Ovary (tissue), 9 donors: ENCODE measurements around the gene TENM4. TPM values are rescaled to one million over a fixed set of nuclear protein-coding genes. Genes with fewer than 3 reads are reported as not detected.

Experiments used
- DNase-seq, 5 donors: peaks; one replicate each; pipeline ENCODE4 v3.0.0-alpha.2; 2019 to 2020
- H3K27ac ChIP-seq, 2 donors: fragments of 200-600 bp; one replicate each; pipeline versions ENCODE4 v1.5.1 to v1.8.0; 2019 to 2022
- H3K27me3 ChIP-seq: fragments of 200-600 bp; one replicate; pipeline ENCODE4 v1.8.0; 2022
- H3K36me3 ChIP-seq: fragments of 200-600 bp; sonication (generic); one replicate; pipeline ENCODE4 v1.5.1; 2019
- H3K4me1 ChIP-seq: one replicate; pipeline ENCODE4 v1.8.1; 2013; ENCODE audit warnings: mild to moderate bottlenecking, moderate library complexity; ENCODE audit not compliant: insufficient read depth
- H3K4me3 ChIP-seq: fragments of 200-600 bp; sonication (generic); one replicate; pipeline ENCODE4 v1.5.1; 2017
- H3K9me3 ChIP-seq, 2 donors: fragments of 200-600 bp in 1 of 2; sonication (generic) in 1 of 2; one replicate each; pipeline versions ENCODE4 v1.5.1 to v1.8.1; 2013 to 2019; ENCODE audit warnings: mild to moderate bottlenecking in 1 of 2, moderate library complexity in 1 of 2
- CTCF ChIP-seq, 3 donors: fragments of 450-650 bp in 2 of 3; fragments of 200-600 bp in 1 of 3; IDR thresholded peaks; one replicate each; pipeline versions ENCODE4 v1.5.1 to v1.8.0; 2016 to 2022; ENCODE audit warnings: antibody characterized with exemption in 3 of 3, mild to moderate bottlenecking in 1 of 3
- EP300 ChIP-seq: sonication (generic); formaldehyde crosslinking; IDR thresholded peaks from one replicate; pipeline ENCODE4 v1.6.1; 2017; ENCODE audit warnings: antibody characterized with exemption
- POLR2A ChIP-seq: fragments of 450-650 bp; IDR thresholded peaks from one replicate; pipeline ENCODE4 v1.6.1; 2017; ENCODE audit warnings: antibody characterized with exemption, mild to moderate bottlenecking, moderate library complexity
- WGBS, 3 donors: extraction: QIAGEN DNeasy Blood & Tissue Kit in 1 of 3; methylation state at CpG; one replicate each; pipeline versions ENCODE4 v1.1.5 to v1.1.7; 2013 to 2017; 5-methylcytosine and 5-hydroxymethylcytosine counted together
- intact Hi-C, 4 donors: fragments of 100-400 bp; cut with DNase I; formaldehyde crosslinking; loops; one replicate each; pipeline versions ENCODE4 v1.11.0 to v1.15.1; 2022 to 2023
- polyA plus RNA-seq, 2 donors: library from polyadenylated mRNA; stranded (reverse); fragments of 200-250 nt in 1 of 2; fragments of 350-450 nt in 1 of 2; fragmentation: Illumina TruSeq in 1 of 2; extraction: RNeasy Lipid Tissue Mini Kit (QIAGEN cat#74804) in 1 of 2; gene quantifications; one replicate each; pipeline ENCODE4 v1.2.3, GENCODE V29; 2013 to 2014
- total RNA-seq, 7 donors: library from RNA; depleted of rRNA in 2 of 7; stranded (reverse); fragments of >200 nt in 2 of 7; fragmentation: NEBNext Ultra II Directional in 3 of 7; extraction: Animal tissue kit (Norgen Biotek cat#: 25700) in 3 of 7; gene quantifications; one replicate each; pipeline versions ENCODE4 v1.1.0 to v1.2.4, GENCODE V29; 2016 to 2023
- donor health status: DM: no; HTN: no; CAD: no; lungs with moderate emphysema.
- donor health status: DM: no; HTN: no; CAD: no.
- donor health status: Bipolar disorder and iron deficiency.
- donor health status: DM: yes; HTN: yes; CAD: no.
- donor health status: DM: no; HTN: no; CAD: no.
- donor health status: DM: yes; HTN: yes; CAD: no.

The TENM4 gene
- total and polyA plus RNA-seq, 9 donors = 11.0 to 206 (median 107) TPM

GRCh38 chr11:79054636-79055035 is 386.2 kb downstream of the TENM4 start:
- DNase-seq = no peak
- TF ChIP-seq EP300 (no peak), POLR2A (no peak), CTCF (IDR thresholded peaks at IDR 0.05) (no peak)
- H3K4me3 ChIP-seq = no peak overlapping the region
- intact Hi-C loops = no loop called here
- H3K4me1 ChIP-seq = peaks cover 5% of the 10 kb centered on the region
- no peaks in the 10 kb centered on the region for H3K9me3 ChIP-seq
- no peak overlapping the region for H3K27ac ChIP-seq
- no peaks in the 10 kb centered on the region for H3K36me3 ChIP-seq
- H3K27me3 ChIP-seq = no peaks in the 10 kb centered on the region
- 62 to 68% (median 63%) methylated on average over 3 of the region's 3 CpGs for WGBS, 3 donors

- Histone ChIP-seq H3K27me3 (no peaks in the 10 kb centered on the region), H3K36me3 (no peaks in the 10 kb centered on the region), H3K9me3 (no peaks in the 10 kb centered on the region), H3K4me3 (no peak overlapping the region), H3K27ac (no peak overlapping the region), H3K4me1 (peaks cover 5% of the 10 kb centered on the region)
- WGBS, 3 donors = 56 to 75% (median 66%) methylated on average over 3 of the region's 3 CpGs
- intact Hi-C loops = no loop called here
- no peak for DNase-seq
- TF ChIP-seq CTCF (IDR thresholded peaks at IDR 0.05) = no peak
- TF ChIP-seq EP300 = no peak
- TF ChIP-seq POLR2A = no peak
Measured at GRCh38 chr11:79052544-79052943, 388.3 kb downstream of the TENM4 start.

GRCh38 chr11:79050786-79051185 is 390.0 kb downstream of the TENM4 start:
- Histone ChIP-seq H3K27me3 (no peaks in the 10 kb centered on the region), H3K9me3 (no peaks in the 10 kb centered on the region), H3K4me3 (no peak overlapping the region), H3K4me1 (peaks cover 2% of the 10 kb centered on the region), H3K36me3 (no peaks in the 10 kb centered on the region), H3K27ac (no peak overlapping the region)
- peak in 2 of 5 donors; percentile 26 to 46 for DNase-seq
- WGBS, 3 donors = 6 to 18% (median 16%) methylated on average over 3 of the region's 3 CpGs
- TF ChIP-seq EP300 = no peak
- TF ChIP-seq POLR2A = no peak
- TF ChIP-seq CTCF (IDR thresholded peaks at IDR 0.05) = no peak
- intact Hi-C loops = no loop called here

- 93 to 96% (median 94%) methylated on average over 4 of the region's 4 CpGs for WGBS, 3 donors
- H3K4me3 ChIP-seq = no peak overlapping the region
- H3K36me3 ChIP-seq = no peaks in the 10 kb centered on the region
- intact Hi-C loops = no loop called here
- H3K27ac ChIP-seq = no peak overlapping the region
- TF ChIP-seq CTCF (IDR thresholded peaks at IDR 0.05) (no peak), EP300 (no peak), POLR2A (no peak)
- H3K9me3 ChIP-seq = no peaks in the 10 kb centered on the region
- no peaks in the 10 kb centered on the region for H3K27me3 ChIP-seq
- DNase-seq = no peak
- H3K4me1 ChIP-seq = peaks cover 4% of the 10 kb centered on the region
Measured at GRCh38 chr11:79049741-79050179, 391.1 kb downstream of the TENM4 start.
